NCI-H128 (cell line): ENCODE measurements around the gene RLN3.
"Not testable (repeated sequence)": the region's sequence is repeated elsewhere in the genome, so short reads cannot be mapped to it uniquely, and the experiment has no call there.

Experiments used
- DNase-seq: peaks from one replicate; lab custom pipeline; 2025; ENCODE audit not compliant: unreplicated experiment; lab: John Stamatoyannopoulos, UW

The RLN3 gene

DNA sequence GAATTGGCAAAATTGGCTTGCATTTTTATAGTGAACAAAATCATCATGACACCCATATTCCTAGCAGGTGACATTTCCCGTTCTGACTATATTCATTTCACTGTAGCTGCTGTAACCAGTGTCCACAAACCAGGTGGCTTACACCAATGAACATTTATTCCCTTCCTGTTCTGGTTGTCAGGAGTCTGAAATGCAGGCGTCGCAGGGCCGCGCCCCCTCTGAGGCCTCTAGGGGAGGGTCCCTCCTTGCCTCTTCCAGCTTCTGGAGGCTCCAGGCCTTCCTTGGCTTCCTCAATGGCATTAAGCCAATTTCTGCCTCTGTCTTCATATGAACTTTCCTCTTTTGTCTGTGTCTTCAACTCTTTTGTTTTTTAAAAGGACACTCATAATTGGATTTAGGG lies 6.5 kb upstream of the RLN3 start:
- DNase-seq = no peak

DNA sequence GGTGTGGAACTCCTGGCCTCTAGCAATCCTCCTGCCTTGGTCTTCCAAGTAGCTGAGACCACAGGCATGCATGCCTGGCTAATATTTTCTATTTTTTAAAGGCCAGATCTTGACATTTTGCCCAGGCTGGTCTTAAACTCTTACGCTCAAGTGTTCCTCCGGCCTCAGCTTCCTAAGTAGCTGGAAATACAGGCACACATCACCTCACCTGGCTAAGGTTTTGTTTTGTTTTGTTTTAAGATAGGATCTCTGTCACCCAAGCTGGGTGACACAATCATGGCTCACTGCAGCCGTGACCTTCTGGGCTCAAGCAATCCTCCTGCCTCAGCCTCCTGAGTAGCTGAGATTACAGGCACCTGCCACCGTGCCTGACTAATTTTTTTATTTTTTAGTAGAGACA lies 5.5 kb upstream of the RLN3 start:
- DNase-seq = no peak

DNA sequence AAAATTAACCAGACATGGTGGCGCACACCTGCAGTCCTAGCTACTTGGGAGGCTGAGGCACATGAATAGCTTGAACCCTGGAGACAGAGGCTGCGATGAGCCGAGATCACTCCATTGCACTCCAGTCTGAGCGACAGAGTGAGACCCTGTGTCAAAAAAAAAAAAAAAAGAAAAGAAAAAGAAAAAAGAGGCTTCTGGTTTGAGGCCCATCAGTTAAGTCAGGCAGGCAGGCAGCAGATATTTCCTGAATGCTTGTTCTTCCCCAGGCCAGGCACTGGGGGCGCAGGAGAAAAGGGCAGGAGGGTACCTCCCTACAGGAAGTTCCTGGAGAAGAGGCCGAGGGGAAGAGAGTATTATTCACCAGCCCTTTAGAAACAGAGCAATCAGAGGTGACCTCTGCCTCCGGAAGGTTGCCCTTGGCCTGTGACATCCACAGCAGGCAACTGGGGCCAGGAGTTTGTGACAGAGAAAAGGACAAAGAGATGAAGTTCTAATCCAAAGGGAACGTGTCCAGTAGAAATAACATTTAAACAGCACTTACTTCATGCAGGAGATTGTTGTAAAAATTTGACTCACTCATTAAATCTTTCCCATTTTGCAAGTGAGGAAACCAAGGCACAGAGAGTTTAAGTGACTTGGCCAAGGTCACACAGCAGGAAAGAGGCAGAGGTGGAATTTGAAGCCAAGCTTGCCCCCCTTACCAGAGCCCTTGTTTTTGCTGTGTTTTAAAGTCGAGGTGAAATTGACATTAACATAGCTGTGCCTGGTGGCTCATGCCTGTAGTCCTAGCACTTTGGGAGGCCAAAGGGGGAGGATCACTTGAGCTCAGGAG lies 4.3 kb upstream of the RLN3 start:
- no peak for DNase-seq

DNA sequence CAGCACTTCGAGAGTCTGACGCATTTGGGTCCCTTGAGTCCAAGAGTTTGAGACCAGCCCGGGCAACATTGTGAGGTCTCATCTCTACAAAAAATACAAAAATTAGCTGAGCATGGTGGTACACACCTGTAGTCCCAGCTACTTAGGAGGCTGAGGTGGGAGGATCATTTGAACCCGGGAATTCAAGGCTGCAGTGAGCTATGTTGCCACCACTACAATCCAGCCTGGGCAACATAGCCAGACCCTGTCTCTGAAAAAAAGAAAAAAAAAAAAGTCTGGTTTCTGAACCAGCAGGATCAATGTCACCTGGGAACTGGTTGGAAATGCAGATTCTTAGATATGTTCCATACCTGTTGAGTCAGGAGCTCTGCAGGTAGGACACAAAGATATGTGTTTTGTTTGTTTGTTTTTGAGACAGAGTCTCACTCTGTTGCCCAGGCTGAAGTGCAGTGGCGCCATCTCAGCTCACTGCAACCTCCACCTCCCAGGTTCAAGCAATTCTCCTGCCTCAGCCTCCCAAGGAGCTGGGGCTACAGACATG lies 1.2 kb upstream of the RLN3 start:
- DNase-seq = not testable (repeated sequence)

- DNase-seq = no peak
These were observed 953 bp downstream of the RLN3 start for GRCh38 chr19:14028901-14029300.

- no peak for DNase-seq
These were observed 3.2 kb downstream of the RLN3 start for GRCh38 chr19:14030997-14031718.

- peak; percentile 18 for DNase-seq
These were observed 4.0 kb downstream of the RLN3 start, which contains the start of gene IL27RA for GRCh38 chr19:14031719-14032480. Gene IL27RA, plus strand, starts transcription at chr19:14031762. Its CDS starts 111 bp downstream, at chr19:14031873.

DNA sequence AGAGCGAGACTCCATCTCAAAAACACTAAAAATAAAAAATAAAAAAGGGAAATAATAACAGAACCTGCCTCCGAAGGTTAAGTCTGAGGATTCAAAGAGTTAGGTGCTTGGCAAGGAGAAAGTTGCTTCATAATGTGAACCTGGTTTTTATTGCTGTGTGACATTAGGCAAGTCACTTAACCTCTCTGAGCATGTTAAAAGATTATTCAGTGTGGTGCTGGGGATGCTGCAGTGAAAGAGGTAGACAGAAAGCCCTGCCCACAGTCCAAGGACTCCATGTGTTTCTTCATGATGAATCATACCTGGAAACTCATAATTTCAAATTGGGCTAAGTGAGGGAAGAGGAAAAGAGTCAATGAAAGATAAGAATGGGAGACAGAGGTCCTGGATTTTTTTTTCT lies 6.0 kb downstream of the RLN3 start:
- no peak for DNase-seq

- not testable (repeated sequence) for DNase-seq
These were observed 7.2 kb downstream of the RLN3 start for GRCh38 chr19:14035159-14035558.

DNA sequence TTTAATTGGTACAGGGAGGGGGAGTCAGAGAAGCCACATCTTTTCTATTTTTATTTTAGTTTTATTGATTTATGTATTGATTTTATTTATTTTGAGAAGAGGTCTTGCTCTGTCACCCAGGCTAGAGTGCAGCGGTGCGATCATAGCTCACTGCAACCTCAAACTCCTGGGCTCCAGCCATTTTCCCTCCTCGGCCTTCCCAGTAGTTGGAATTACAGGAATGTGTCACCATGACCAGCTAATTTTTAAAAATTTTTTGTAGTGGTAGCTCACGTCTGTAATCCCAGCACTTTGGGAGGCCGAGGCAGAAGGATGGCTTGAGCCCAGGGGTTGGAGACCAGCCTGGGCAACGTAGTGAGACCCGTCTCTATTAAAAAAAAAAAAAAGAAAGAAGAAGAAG lies 7.8 kb downstream of the RLN3 start:
- DNase-seq = no peak

DNA sequence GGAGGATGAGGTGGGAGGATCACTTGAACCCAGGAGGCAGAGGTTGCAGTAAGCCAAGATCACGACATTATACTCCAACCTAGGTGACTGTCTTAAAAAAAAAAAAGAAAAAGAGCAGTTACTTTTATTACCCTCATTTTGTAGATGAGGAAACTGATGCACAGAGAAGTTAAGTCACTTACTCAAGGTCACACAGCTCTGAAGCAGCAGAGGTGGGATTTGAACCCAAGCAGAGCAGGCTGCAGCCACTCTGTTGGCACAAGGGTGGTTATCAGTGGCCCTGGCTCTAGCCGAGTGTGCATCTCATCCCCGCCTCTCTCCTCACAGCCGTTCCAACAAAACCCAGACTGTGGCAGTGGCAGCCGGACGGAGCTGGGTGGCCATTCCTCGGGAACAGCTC lies 11.2 kb downstream of the RLN3 start:
- no peak for DNase-seq

DNA sequence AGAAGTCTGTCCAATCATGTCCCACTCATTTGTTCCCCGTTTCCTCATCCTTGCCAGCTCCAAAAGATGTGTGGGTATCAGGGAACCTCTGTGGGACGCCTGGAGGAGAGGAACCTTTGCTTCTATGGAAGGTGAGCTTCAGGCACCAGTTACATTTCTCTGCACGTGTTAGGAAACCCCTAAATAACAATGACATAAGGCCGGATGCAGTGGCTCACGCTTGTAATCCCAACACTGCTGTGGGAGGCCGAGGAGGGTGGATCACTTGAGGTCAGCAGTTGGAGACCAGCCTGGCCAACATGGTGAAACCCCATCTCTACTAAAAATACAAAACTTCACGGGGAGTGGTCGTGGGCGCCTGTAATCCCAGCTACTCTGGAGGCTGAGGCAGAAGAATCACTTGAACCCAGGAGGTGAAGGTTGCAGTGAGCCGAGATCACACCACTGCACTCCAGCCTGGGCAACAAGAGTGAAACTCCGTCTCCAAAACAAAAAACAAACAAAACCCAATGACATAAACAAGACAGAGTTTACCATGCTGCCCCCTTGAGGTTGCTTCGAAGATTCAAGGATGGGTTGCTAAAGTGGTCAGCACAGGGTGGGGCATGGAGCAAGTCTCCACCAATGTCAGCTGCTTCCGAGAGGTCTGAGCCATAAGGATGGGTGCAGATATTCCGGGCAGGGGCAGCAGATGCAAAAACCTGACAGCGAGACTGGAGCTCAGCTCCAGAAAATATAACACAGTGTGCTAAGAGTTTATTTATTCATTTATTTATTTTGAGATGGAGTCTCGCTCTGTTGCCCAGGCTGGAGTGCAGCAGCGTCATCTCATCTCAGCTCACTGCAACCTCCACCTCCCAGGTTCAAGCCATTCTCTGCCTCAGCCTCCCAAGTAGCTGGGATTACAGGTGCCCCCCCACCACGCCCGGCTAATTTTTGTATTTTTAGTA lies 15.0 kb downstream of the RLN3 start:
- DNase-seq = not testable (repeated sequence)

GRCh38 chr19:14047866-14048265 lies 19.9 kb downstream of the RLN3 start:
- not testable (repeated sequence) for DNase-seq

GRCh38 chr19:14048443-14049153 lies 20.6 kb downstream of the RLN3 start:
- no peak for DNase-seq

DNA sequence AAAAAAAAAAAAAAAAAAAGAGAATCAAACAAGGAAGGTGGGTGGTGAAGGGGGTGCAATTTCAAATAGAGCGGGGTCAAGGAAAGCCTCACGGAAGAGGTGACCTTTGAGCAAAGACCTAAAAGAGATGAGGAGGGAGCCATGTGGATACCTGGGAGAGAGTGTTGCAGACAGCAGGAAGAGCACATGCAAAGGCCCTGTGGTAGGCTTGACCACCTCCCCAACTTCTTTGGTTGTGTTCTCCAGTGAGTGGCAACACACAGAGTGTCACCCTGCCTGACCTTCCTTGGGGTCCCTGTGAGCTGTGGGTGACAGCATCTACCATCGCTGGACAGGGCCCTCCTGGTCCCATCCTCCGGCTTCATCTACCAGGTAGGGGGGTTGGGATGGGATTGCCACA lies 22.6 kb downstream of the RLN3 start:
- no peak for DNase-seq

DNA sequence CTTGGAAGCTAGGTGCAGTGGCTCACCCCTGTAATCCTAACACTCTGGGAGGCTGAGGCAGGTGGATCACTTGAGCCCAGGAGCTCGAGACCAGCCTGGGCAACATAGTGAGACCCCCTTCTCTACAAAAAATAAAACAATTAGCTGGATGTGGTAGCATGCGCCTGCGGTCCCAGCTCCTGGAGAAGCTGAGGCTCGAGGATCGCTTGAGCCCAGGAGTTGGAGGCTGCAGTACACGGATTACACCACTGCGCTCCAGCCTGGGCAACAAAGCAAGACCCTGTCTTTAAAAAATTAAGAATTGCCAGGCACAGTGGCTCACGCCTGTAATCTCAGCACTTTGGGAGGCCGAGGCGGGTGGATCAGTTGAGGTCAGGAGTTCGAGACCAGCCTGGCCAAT lies 23.0 kb downstream of the RLN3 start:
- DNase-seq = not testable (repeated sequence)

- no peak for DNase-seq
These were observed 24.0 kb downstream of the RLN3 start for GRCh38 chr19:14051980-14052379.

DNA sequence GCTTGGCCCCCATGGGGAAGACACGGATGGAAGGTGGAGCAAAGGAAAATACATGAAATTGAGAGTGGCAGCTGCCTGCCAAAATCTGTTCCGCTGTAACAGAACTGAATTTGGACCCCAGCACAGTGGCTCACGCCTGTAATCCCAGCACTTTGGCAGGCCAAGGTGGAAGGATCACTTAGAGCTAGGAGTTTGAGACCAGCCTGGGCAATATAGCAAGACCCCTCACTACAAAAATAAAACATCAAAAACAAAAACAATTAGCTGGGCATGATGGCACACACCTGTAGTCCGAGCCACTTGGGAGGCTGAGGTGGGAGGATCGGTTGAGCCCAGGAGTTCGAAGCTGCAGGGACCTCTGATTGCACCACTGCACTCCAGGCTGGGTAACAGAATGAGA lies 24.5 kb downstream of the RLN3 start:
- DNase-seq = no peak

- no peak for DNase-seq
These were observed 25.1 kb downstream of the RLN3 start for GRCh38 chr19:14053032-14053431.

- no peak for DNase-seq
These were observed 25.6 kb downstream of the RLN3 start for GRCh38 chr19:14053500-14053899.
